HG03045 (cell line): Measurements from ENCODE around the gene VEZF1.

ENCODE experiments used
- ATAC-seq: cut with Tn5 transposase; IDR thresholded peaks from one replicate; pipeline ENCODE4 v1.9.1; 2021; ENCODE audit warnings: mild to moderate bottlenecking, moderate library complexity; ENCODE audit not compliant: unreplicated experiment

VEZF1 gene

DNA sequence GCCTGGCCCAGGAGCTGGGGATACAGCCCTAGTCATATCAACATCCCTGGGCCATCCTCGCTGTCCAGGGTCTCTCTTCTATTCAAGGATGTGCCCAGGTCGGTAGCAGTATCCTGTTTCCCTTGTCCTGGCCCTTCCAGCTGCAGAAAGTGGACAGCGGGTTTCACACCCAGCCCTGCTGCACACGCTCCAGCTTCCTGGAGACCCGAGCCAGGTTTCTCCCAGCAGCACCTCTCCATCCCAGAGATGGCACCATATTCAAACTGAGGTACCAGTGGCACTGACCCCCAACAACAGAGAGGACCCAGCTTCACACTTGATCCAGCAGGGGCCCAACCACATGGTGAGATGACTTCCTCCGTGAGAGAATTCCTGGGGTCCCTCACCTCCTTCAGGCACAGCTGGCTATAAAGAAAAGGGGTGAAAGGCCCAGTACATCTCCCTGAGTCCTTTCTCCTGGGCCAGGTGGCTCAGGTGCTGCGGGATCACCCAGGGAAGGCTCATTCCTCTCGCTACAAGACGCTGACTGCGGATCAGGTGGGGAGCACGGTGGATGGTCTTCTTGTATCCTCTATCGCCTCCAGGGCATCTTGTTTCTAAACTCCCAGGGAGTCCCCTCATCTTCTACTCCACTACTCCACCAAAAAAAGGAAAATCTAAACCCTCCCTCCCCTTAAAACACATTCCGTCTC is 34.2 kb downstream of the VEZF1 start:
- no peak for ATAC-seq

DNA sequence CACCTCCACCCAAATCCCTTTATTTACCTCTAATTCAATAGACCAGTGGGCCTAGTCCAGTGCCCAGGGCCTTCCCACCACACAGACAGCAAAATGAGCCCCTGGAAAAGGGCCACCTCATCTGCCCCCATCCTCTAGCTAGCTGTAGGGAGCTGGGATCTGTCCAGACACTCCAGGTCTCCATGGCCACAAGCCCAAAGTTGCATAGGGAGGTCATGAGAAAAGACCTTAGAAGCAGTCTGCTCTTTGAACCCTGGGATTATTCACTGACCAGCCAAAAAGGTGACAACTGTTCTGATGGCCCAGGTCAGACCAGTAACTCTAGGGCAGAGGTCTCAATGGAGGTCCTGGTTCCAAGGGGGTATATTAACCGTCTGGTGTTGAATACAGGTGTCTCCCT is 34.8 kb downstream of the VEZF1 start:
- ATAC-seq: no peak

DNA sequence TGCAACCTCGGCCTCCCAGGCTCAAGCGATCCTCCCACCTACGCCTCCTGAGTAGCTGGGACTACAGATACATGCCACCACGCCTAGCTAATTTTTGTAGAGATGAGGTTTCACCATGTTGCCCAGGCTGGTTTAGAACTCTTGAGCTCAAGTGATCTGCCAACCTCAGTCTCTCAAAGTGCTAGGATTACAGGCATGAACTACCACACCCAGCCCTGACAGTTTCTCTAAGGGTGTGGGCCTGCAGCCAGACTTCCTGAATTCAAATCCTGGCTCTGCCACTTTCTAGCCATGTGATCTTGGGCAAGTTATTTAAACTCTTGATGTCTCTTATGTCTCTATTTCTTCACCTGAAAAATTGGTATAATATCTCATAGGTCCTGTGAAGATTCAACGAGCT is 38.4 kb downstream of the VEZF1 start:
- ATAC-seq: no peak

DNA sequence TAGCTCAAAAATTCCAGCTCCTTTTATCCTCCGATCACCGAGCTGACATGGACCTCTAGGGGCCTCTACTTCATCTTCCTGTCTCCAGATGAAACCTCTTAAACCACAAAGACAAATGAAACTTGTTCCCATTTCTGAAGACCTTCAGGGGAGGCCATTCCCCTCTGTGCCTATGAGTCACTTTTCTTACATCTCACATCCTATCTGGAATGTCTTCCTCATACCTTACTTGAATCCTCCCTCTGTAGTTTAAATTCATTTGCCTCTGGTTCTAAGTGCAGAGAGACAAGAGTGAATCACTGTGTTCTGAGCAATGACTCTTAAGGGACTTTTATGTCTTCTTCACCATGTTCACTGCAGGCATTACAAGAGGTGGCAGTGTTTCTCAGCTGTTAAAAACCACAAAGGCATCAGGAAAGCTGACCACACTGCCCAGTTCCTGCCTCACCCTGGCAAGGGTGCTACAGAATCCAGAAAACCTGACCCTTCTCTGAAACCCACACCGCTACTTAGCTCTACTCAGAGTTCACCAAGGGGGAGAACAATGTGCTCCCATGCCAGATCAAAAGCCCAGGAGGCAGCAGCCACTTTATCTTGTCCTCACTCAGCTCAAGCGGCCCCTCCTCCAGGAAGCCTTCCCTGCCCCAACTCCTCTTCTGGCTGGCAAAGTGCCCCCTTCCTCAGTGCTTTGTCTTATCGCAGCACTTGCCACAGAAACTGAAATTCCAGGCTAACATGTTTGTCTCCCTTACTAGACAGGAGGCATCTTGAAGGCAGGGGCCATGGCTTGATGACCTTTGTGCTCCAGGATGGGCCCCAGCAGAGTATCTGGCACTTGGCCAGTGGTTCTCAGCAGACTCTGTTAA is 39.3 kb downstream of the VEZF1 start:
- no peak for ATAC-seq

DNA sequence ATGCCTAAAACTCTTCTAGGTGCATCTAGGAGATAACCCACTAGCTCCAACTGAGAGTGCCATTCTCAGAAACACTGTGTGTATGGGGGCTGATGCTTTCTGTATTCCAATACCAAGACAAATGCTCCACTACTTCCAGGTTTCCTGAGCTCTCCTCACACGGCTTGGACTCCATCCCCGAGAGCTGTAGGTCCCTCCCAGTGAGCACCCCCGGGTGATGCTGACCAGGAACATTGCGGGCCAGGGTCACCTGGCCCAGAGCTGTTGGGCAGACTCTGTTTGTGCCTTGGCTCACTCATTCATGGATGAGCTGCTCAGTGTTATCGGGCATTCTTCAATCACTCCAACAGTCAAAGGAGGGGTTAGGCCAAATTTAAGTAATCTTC is 39.9 kb downstream of the VEZF1 start:
- no peak for ATAC-seq

DNA sequence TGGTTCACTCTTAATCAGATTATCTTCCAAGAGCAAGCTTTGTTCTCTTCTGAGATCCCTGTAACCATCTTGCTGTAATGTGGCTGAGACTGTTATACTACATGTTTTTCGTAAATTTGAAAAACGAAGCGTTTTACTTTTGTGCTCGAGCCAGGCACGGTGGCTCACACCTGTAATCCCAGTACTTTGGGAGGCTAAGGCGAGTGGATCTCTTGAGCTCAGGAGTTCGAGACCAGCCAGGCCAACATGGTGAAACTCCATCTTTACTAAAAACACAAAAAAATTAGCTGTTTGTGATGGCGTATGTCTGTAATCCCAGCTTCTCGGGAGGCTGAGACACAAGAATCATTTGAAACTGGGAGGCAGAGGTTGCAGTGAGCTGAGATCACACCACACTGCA is 40.7 kb downstream of the VEZF1 start:
- ATAC-seq: no peak

DNA sequence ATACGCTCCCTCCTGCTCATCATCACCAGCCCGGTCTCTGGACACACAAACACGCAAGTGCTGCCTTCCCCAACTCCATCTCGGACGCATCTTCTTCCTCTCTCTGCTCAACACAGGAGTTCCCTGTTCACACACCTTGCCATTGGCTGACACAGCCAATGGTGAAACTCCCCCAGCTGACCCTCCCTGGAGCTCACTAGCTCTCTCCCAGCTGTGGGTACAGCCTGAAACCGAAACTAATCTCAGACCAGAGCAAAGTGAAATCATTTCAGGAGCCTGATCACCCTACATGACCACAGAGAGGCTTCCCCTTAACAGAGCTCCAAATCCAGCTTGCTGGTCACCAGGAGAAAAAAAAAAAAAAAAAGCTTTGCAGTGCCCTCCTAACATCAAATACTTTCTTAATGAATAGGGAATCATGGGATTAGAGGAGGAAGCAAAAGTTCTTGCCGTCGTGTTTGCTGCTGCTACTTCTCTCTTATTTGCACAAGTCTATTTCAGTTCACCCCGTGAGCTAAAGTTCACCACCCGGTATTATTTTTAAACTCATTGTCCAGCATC is 41.2 kb downstream of the VEZF1 start:
- ATAC-seq: peak; percentile 81

DNA sequence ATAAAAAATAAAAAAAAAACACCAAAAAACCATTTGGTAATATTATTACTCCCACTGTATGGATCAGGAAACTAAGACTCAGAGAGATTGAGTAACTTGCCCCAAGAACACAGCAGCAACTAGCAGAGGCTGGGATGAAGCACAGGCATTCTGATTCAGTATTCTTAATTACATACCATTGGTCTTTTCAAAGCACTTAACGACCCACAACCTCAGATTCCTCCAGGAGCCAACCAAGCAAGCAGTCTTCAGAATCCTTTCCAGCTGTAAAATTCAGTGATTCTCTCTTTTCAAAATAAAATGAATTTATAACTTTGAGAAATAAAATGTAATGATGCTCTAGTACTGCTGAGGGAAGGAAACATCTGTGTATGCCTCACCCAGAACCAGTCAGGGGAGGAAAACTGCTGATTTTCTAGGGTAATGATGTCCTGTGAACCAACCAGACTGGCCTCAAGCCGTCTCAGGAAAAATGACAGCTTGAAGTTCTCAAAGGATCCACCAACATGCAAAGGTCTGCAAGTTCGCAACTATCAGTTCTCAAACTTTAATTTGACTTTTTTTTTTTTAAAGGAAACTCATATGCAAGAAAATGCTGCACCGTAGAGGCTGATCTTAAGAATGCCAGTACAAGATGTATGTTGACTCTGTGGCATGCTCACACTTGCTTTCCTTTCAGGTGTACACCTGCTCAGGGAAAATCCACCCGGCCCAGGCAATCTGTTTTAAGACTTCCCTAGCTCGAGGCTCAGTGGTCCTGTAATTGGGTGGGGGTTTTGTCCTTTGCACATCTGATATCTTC is 41.9 kb downstream of the VEZF1 start:
- ATAC-seq: peak; percentile 7

DNA sequence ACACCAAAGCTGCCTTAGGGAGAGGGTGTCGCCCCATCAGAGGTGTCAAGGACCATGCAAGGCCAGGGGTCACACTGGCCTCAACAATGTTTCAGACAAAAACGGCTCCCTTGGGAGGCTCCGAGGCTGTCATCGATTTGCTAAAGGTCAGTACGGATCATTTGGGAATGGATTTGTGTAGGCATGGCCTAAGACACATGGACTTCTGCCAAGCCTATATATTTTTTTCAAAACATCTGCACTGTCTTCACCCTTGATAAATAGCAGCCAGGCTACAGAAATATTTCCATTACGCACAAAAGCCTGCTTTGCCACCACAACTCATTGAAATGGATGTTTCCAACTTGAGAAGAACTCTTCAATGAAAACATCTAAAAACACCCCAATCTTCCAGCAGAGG is 43.1 kb downstream of the VEZF1 start:
- ATAC-seq: no peak

DNA sequence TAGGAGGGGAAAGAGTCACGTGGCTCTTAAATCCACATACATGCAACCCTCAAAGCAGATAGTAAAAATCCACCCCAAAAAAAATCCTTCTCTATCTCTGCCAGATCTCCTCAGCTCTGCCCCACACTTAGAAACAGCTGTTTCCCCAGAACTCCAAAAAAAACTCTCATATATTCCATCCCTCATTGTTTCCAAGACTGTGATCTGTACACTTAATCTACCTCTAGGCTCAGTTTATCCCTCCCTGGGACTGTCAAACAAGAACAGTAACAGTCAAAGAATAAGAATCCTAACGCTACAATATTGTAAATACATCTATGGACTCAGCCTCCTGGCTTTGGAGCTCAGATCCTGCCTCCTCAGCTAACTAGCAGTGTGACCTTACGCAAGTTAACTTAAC is 44.4 kb downstream of the VEZF1 start:
- ATAC-seq: no peak

DNA sequence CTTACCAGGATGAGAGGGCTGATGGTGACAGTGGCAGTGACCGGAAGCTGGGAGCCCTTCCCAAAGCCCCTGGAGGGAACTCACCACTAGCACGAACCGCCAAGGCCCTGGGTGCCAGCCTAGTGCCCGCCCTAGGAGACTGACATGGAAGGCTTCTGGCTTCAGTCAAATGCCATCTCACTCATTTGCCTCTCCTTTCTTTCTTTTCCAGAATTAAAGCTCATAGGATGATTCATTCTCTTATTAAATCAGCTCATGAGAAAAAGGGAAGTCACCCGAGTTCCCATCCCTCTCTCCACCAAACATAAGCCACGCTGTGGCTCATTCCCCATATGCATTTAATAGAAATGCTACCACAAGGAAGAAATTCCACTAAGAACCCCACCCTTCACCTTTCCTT is 44.9 kb downstream of the VEZF1 start:
- no peak for ATAC-seq

DNA sequence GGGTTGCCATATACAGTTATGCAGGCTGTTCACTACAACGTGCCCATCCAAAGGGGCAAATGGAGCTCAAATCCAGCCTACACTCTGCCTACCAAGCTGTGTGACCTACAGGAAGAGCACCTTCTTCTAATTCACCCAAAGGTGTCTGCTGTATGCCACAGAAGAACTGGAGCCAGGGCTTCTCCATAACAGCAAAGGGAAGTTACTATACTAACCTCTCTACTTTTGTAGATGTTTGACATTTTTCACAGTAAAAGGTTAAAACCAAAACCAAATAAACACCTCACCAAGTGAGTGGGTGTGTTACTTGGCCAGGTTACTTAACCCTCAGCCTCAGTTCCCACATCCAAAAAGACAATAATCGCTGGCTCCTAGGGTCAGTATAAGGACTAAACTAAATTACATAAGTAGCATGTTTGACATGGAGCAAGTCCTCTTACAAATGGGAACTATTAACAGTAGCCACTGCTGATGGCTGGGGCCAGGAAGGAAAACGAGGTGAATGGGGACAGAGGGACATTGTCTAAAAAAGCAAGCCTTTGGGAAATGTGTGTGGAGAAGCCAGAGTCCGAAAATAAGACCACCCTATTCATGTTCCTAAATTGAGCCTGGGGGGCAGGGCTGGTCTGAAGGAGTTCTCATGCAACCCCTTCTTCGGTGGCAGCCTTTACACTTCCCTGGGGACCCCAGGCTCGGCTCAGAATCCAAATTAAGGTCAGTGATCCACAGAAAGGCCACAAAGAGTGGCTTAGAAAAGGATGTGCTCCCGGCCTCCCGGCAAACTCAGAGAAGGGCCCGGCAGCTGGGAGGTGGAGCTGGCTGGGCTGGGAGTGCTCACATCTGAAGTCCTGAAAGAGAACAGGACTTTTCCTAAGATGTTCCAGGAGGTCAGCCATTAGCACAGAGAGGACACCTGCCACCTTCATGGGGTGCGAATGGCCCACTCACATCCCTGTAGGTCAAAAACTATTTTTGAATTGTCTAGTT is 46.4 kb downstream of the VEZF1 start:
- ATAC-seq: no peak

DNA sequence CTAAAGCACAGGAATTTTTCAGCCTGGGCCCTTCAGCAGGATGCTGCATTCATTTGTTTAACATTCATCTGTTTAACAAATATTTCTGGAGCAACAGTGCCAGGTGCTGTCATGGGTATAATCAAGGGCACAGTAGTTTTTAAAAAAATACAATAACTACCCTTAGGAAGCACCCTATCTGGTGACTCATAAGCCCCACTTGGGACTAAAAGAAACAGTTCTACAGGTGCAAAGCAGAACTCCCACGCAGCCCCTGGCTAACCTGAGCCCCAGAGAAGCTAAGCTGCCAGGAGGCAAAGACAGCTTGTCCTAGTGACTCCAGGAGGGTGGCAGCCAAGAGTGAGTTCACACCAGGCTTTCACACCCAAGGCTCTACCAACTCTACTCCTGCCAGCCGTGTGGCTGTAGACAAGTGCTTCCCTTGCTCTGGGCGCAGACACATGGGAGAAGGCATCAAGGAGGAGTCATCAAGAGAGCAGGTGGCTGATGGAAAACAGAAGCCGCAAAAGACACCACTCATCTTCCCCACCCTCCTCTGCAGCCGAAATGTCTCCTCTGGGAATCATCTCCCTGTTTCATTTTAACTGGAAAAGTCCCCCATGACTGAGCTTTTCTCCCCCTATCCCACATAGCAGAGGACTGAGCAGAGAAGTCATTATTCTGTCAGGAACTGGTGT is 47.3 kb downstream of the VEZF1 start:
- no peak for ATAC-seq

DNA sequence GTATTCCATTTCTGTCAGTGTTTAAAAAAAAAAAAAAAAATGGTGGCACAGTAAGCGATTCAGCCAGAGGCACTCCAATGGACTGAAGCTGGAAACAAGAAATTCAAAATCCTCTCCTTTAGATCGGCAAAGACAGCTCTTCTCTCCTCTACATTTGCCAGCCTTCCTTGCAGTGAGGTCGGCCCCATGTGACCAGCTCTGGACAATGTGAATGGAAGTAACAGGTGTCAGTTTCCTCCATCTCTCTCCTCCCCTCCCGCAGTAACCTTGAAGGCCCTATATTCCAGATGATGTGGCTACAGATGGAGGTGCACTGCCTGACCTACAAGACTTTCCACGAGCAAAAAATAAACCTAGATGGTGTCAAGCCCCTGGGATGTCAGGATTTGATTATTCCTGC is 47.8 kb downstream of the VEZF1 start:
- no peak for ATAC-seq

DNA sequence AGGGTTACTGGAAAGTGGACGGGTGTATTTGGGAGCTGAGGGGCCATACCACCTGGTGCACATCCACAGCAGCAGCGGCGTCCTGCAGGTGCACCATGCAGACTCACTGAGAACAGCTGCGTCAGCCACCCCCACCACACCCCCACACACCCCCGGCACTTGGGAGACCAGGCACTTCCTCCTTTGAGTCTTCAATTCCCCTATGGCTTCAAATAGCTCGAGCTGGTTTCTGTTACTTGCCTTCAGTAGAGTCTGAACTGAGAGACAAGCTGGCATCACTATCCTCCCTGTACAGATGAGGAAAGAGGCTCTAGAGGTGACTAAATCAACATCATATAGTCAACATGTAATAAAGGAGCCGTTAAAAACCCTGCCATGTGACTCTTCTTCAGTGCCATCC is 48.3 kb downstream of the VEZF1 start:
- ATAC-seq: peak; percentile 65

DNA sequence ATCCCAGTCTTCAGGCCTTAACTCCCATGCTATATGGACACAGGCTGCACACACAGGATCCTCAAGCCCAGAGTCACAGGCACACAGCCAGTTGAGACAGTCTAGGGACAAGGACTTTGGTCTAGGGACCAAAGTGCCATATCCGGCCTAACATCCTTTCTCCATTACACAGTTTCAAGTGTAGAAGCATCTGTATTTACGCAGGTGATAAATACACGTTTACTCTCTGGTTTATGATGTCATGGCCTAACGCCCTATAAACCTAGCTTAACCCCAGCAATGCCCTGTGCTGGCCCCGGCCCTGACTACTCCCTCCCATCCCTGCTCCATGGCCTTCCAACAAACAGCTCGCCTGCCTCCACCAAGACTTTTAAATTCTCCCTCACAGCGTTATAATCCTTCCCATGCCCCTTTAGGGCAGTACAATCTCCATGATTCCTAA is 50.0 kb downstream of the VEZF1 start:
- no peak for ATAC-seq

DNA sequence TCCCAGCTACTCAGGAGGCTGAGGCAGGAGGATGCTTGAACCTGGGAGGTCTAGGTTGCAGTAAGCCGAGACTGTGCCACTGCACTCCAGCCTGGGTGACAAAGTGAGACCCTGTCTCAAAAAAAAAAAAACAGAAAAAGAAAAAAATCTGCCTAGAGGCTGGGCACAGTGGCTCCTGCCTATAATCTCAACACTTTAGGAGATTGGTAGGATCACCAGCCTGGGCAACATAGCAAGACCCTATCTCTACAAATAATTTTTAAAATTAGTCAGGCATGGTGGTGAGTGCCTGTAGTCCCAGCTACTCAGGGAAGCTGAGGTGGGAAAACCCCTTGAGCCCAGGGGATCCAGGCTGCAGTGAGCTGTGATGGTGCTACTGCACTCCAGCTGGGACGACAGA is 50.6 kb downstream of the VEZF1 start:
- no peak for ATAC-seq

DNA sequence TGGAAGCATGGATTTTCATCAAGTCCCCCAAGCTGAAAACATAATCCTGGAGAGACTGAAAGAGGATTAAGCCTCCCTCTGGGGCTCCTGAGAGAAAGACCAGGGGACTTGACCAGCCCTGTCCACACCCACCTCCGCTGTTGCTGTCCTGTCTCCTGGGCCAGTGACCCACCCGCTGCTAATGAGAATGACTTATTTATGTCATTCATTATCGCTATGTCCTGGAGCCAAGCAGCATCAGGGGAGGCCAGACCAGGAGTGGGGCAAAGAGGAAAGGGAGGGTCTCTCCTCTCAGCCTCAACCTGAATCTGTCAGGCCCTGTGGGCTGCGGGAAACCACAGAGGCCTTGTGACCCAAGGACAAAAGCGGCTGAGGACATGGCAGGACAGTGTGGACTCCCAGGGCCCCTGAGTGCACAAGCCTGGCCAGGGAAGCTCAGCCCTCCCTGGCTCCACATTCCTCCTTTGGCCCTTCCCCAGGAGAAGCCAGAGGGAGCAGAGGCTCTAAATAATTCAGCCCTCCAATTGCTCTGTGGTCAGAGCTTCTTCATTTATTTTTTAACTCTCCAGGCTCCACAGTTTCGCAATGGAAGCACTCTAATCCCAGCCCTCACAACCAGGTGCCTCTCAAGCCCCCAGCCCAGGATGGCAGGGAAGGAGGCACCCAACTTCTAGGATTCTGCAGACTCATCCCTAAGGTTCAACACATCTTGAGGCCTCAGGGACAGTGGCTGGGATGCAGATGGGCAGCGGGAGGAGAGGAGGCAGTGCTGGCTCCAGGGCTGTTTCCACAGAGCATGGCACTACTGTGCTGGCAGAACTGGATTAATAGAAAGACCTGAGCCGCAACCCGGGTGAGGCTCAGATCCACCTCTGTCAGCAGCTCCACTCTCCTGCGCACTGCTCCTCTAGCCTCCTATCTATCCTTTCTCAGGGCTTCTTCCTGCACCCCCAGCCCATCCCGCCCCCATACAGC is 51.9 kb downstream of the VEZF1 start:
- ATAC-seq: no peak
